Vagina (tissue), 2 donors: ENCODE results near the gene TNFRSF9. TPM values are rescaled to one million over a fixed set of nuclear protein-coding genes. Genes with fewer than 3 reads are reported as not detected.
A peak's percentile ranks its signal among the peaks of the same experiment; 100 is the strongest.

Source experiments
- DNase-seq, 2 donors: peaks; one replicate each; pipeline ENCODE4 v3.0.0-alpha.2; 2017; ENCODE audit errors: extremely low spot score in 2 of 2
- H3K27ac ChIP-seq: fragments of 200-600 bp; sonication (generic); one replicate; pipeline ENCODE4 v1.5.1; 2019
- H3K27me3 ChIP-seq: fragments of 200-600 bp; sonication (generic); one replicate; pipeline ENCODE4 v1.5.1; 2019
- H3K36me3 ChIP-seq, 2 donors: fragments of 200-600 bp; sonication (generic); one replicate each; pipeline ENCODE4 v1.5.1; 2017 to 2019
- H3K4me1 ChIP-seq: fragments of 200-600 bp; sonication (generic); one replicate; pipeline ENCODE4 v1.5.1; 2019
- H3K4me3 ChIP-seq, 2 donors: fragments of 200-600 bp; sonication (generic); 1 replicate in 1 of 2; 2 replicates in 1 of 2; pipeline ENCODE4 v1.5.1; 2016 to 2019
- H3K9me3 ChIP-seq: fragments of 200-600 bp; sonication (generic); one replicate; pipeline ENCODE4 v1.5.1; 2019
- CTCF ChIP-seq, 3 experiments: fragments of 450-650 bp in 2 of 3; fragments of 200-600 bp in 1 of 3; sonication (generic) in 1 of 3; IDR thresholded peaks; one replicate each; pipeline ENCODE4 v1.5.1; 2017 to 2019; ENCODE audit warnings: antibody characterized with exemption in 3 of 3, mild to moderate bottlenecking in 2 of 3, moderate library complexity in 2 of 3
- POLR2A ChIP-seq, 2 donors: fragments of 450-650 bp; IDR thresholded peaks; one replicate each; pipeline ENCODE4 v1.6.1; 2017; ENCODE audit warnings: antibody characterized with exemption in 2 of 2, mild to moderate bottlenecking in 2 of 2, moderate library complexity in 2 of 2
- POLR2AphosphoS5 ChIP-seq, 2 donors: sonication (generic); formaldehyde crosslinking; IDR thresholded peaks; one replicate each; pipeline ENCODE4 v1.9.0; 2017; ENCODE audit warnings: antibody characterized with exemption in 2 of 2, mild to moderate bottlenecking in 2 of 2, low read depth in 1 of 2; ENCODE audit not compliant: insufficient read depth in 1 of 2
- intact Hi-C: fragments of 100-400 bp; cut with DNase I; formaldehyde crosslinking; loops from one replicate; pipeline ENCODE4 v1.15.1; 2023
- total RNA-seq: library from RNA; depleted of rRNA; stranded (reverse); fragments of >200 nt; gene quantifications from one replicate; pipeline ENCODE4 v1.2.3, GENCODE V29; 2016

The TNFRSF9 gene
- total RNA-seq, 1 donor from 2014 or later: not detected

GRCh38 chr1:7902478-7903085 is 38.1 kb downstream of the TNFRSF9 start:
- Histone ChIP-seq H3K4me3 (no peak overlapping the region), H3K9me3 (no peaks in the 10 kb centered on the region), H3K36me3 (no peaks in the 10 kb centered on the region), H3K27me3 (no peaks in the 10 kb centered on the region), H3K27ac (no peak overlapping the region), H3K4me1 (no peaks in the 10 kb centered on the region)
- TF ChIP-seq POLR2A (IDR thresholded peaks at IDR 0.05): no peak
- TF ChIP-seq CTCF (IDR thresholded peaks at IDR 0.05): peak; percentile 14 to 63 (median 49)
- no peak for DNase-seq
- intact Hi-C loops: no loop called here

GRCh38 chr1:7899741-7900140 is 40.9 kb downstream of the TNFRSF9 start:
- Histone ChIP-seq H3K27ac (no peak overlapping the region), H3K36me3 (no peaks in the 10 kb centered on the region), H3K27me3 (no peaks in the 10 kb centered on the region), H3K4me3 (no peak overlapping the region), H3K9me3 (no peaks in the 10 kb centered on the region), H3K4me1 (no peaks in the 10 kb centered on the region)
- intact Hi-C loops: no loop called here
- TF ChIP-seq POLR2AphosphoS5 (IDR thresholded peaks at IDR 0.05; ENCODE audit: insufficient read depth in 1 of 2, low read depth in 1 of 2): no peak
- no peak for TF ChIP-seq CTCF (IDR thresholded peaks at IDR 0.05)
- TF ChIP-seq POLR2A (IDR thresholded peaks at IDR 0.05): no peak
- no peak for DNase-seq

- TF ChIP-seq POLR2A (IDR thresholded peaks at IDR 0.05) (no peak), POLR2AphosphoS5 (IDR thresholded peaks at IDR 0.05; ENCODE audit: insufficient read depth in 1 of 2, low read depth in 1 of 2) (no peak), CTCF (IDR thresholded peaks at IDR 0.05) (no peak)
- no peak for DNase-seq
- intact Hi-C loops: no loop called here
- H3K9me3 ChIP-seq: no peaks in the 10 kb centered on the region
- H3K27ac ChIP-seq: no peak overlapping the region
- H3K36me3 ChIP-seq: no peaks in the 10 kb centered on the region
- H3K27me3 ChIP-seq: no peaks in the 10 kb centered on the region
- no peaks in the 10 kb centered on the region for H3K4me1 ChIP-seq
- no peak overlapping the region for H3K4me3 ChIP-seq
Observed at GRCh38 chr1:7898962-7899361, 41.7 kb downstream of the TNFRSF9 start.

- TF ChIP-seq POLR2AphosphoS5 (IDR thresholded peaks at IDR 0.05; ENCODE audit: insufficient read depth in 1 of 2, low read depth in 1 of 2) (no peak), POLR2A (IDR thresholded peaks at IDR 0.05) (no peak), CTCF (IDR thresholded peaks at IDR 0.05) (no peak)
- H3K9me3 ChIP-seq: no peaks in the 10 kb centered on the region
- H3K36me3 ChIP-seq: no peaks in the 10 kb centered on the region
- H3K27me3 ChIP-seq: no peaks in the 10 kb centered on the region
- H3K4me1 ChIP-seq: no peaks in the 10 kb centered on the region
- no peak for DNase-seq
- no peak overlapping the region for H3K4me3 ChIP-seq
- intact Hi-C loops: no loop called here
- no peak overlapping the region for H3K27ac ChIP-seq
Observed at GRCh38 chr1:7896994-7897393, 43.6 kb downstream of the TNFRSF9 start.

GRCh38 chr1:7893529-7894180 is 47.0 kb downstream of the TNFRSF9 start:
- intact Hi-C loops: no loop called here
- Histone ChIP-seq H3K27me3 (no peaks in the 10 kb centered on the region), H3K4me3 (no peak overlapping the region), H3K4me1 (no peaks in the 10 kb centered on the region), H3K36me3 (no peaks in the 10 kb centered on the region), H3K9me3 (no peaks in the 10 kb centered on the region), H3K27ac (no peak overlapping the region)
- TF ChIP-seq CTCF (IDR thresholded peaks at IDR 0.05): no peak
- no peak for DNase-seq
